NOMO-1 treated with DMSO at 0.1 percent for 48 hours (cell line): Measurements from ENCODE around the gene VKORC1L1.
"Not testable (repeated sequence)": the region's sequence is repeated elsewhere in the genome, so short reads cannot be mapped to it uniquely, and the experiment has no call there.

Experiments used
- DNase-seq: peaks from one replicate; lab custom pipeline; 2025; ENCODE audit not compliant: unreplicated experiment; lab: John Stamatoyannopoulos, UW

Gene VKORC1L1

DNA sequence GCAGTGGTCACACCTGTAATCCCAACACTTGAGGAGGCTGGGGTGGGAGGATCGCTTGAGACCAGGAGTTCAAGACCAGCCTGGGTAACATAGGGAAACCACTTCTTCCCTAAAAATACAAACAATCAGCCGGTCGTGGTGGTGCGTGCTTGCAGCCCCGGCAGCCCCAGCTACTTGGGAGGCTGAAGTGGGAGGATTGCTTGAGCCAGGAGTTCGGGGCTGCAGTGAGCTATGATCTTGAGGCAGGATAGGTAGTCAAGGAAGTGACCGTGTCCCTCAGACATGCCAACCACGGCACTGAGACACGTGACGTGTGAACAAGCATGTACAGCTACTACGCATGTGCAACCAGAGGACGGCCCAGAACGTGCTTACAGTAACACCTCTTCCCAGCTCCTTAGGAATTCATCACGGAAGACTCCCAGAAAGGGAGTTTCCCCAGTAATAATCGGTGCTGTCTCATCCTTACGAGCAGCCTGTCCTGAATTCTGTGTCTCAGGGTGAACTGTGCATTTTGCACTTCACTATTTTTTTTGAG is 103.9 kb downstream of the VKORC1L1 start:
- no peak for DNase-seq

GRCh38 chr7:65978891-65979582 is 106.2 kb downstream of the VKORC1L1 start:
- DNase-seq = no peak

- DNase-seq = no peak
Observed at GRCh38 chr7:65979583-65980477, 107.0 kb downstream of the VKORC1L1 start.

GRCh38 chr7:65980478-65981250 is 107.8 kb downstream of the VKORC1L1 start:
- DNase-seq = peak; percentile 88

DNA sequence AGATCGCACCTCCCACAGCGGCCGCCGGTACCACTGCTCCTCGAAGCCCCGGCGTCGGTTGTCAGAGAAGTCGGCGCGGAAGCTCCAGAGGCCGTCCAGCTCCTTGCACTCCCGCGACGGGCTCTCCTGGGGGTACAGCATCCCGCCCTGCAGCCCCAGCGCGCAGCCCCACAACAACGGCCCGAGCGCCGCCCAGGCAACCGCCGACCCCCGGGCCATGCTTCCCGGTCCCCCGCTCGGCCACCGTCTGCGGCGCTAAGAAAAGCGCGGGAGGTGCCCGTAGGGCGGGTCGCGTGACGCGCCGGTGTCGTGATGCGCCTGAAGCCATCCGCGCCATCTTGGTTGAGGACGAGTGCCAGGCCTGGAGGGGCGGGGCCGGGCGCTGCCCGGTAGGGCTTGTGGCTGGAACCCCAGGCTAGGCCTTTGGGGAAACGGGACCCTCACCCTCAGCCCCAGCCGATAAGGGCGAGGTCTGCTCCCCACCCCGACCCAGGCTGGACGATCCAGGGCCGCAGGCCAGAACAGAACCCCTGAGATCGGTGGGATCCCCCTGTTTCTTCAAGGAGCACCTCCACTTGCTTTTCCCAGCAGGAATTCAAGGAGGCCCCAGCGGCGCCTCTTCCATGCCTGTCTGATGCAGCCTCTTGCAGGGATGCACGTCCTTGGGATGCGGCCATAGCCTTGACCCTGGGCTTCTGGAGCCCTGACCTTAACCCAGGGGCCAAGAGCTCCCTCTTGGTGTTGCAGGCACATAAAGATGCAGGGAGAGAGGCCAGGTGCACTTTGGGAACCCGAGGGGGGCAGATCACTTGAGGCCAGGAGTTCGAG is 109.3 kb downstream of the VKORC1L1 start, which contains the start of gene GUSB:
TSS of gene GUSB (minus strand) at position 249 of the 828 bp plus-strand sequence. CDS start at position 219, 30 bp downstream.
- peak; percentile 82 for DNase-seq

DNA sequence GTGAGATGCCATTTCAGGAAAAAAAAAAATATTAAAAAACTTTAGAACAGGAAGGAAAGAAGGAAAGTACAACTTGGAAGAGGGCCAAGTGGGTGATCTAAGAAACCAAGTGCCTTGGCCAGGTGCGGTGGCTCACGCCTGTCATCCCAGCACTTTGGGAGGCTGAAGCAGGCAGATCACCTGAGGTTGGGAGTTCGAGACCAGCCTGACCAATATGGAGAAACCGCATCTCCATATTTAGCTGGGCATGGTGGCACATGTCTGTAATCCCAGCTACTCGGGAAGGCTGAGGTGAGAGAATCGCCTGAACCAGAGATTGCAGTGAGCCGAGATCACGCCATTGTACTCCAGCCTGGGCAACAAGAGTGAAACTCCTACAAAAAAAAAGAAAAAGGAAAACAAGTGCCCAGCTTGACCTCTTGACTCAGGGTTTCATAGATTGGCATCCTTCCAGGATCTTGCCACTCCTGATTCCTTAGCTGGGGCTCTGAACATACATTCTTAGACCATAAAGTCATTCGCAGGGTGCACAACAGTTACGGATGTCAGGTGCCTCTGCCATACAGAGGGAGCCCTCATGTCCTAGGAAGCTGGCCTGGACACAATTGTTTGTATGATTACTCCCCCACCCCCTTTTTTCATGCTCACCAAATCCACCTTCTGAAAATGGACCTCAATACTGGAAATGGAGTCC is 111.2 kb downstream of the VKORC1L1 start:
- no peak for DNase-seq

GRCh38 chr7:65988084-65988483 is 115.2 kb downstream of the VKORC1L1 start:
- no peak for DNase-seq

- DNase-seq = not testable (repeated sequence)
Observed at GRCh38 chr7:65988503-65988902, 115.6 kb downstream of the VKORC1L1 start.

DNA sequence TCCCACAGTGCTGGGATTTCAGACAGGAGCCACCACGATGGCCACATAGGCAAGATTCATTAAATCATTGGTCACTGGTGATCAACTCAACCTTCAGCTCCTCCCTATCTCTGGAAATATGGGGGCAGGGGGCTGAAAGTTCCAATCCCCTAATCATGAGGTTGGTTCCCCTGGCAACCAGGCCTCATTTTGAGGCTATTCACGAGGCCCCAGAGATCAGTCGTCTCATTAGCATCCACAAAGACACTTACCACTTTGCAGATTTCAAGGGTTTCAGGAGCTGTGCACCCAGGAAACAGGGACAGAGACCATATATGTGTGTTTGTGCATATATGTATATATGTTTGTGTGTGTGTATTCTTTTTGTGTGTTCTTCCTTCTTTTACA is 116.8 kb downstream of the VKORC1L1 start:
- DNase-seq = no peak

DNA sequence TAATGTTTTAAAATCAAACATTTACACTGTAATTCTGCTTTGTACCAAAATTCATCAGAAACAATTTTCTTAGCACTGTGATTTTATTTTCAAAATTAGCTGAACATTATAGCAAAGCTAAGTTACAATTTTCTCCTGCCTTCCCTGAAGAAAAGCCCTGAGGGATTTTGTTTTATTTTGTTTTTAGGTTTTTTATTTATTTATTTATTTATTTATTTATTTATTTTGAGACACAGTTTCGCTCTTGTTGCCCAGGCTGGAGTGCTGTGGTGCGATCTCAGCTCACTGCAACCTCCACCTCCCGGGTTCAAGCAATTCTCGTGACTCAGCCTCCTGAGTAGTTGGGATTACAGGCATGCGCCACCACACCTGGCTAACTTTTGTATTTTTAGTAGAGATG is 119.0 kb downstream of the VKORC1L1 start:
- DNase-seq = not testable (repeated sequence)

GRCh38 chr7:65992526-65992925 is 119.7 kb downstream of the VKORC1L1 start:
- no peak for DNase-seq

DNA sequence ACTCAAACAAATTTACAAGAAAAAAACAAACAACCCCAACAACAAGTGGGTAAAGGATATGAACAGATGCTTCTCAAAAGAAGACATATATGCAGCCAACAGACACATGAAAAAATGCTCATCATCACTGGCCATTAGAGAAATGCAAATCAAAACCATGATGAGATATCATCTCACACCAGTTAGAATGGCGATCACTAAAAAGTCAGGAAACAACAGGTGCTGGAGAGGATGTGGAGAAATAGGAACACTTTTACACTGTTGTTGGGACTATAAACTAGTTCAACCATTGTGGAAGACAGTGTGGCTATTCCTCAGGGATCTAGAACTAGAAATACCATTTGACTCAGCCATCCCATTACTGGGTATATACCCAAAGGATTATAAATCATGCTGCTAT is 122.1 kb downstream of the VKORC1L1 start:
- not testable (repeated sequence) for DNase-seq

DNA sequence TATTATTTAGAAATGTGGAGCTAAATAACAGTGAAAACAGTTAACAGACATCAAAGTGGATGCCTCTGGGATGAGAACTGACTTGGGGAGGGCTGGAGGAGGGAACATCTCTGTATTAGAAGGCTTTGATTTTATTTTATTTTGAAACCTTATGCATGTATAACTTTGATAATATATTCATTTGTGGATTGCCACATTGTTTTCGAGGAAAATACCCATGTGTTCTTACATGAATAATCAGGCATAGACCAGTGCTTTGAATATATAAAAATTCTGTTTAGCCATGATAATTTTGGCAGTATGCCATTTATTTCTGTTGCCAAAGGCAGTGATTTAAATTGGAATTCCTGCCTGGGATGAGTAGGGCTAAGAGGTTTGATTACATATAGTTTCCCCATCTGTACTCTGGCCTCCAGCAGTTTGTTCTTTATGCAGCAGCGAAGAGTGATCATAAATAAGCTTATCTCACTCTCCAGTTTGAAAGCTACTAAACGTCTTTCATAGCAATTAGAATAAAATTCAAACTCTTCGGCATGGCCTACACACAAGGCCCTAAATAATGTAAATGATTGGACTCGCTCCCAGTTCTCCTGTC is 128.0 kb downstream of the VKORC1L1 start:
- DNase-seq = not testable (repeated sequence)

GRCh38 chr7:66005115-66005671 is 132.3 kb downstream of the VKORC1L1 start:
- DNase-seq = not testable (repeated sequence)

- no peak for DNase-seq
Observed at GRCh38 chr7:66007232-66007631, 134.4 kb downstream of the VKORC1L1 start.
